Mucosa of rectum (tissue), 2 donors: Measurements from ENCODE around the gene IL9R.
"Not testable (repeated sequence)": the region's sequence is repeated elsewhere in the genome, so short reads cannot be mapped to it uniquely, and the experiment has no call there.

Experiments
- H3K27ac ChIP-seq, 2 donors: one replicate each; pipeline ENCODE4 v1.7.0; 2013; ENCODE audit warnings: inconsistent platforms in 2 of 2, low read depth in 2 of 2, low read length in 2 of 2
- H3K27me3 ChIP-seq, 2 donors: one replicate each; pipeline ENCODE4 v1.7.0; 2013; ENCODE audit warnings: low read length in 2 of 2; ENCODE audit not compliant: control insufficient read depth in 2 of 2, insufficient read depth in 2 of 2
- H3K36me3 ChIP-seq, 2 donors: one replicate each; pipeline ENCODE4 v1.7.0; 2013; ENCODE audit warnings: low read length in 2 of 2; ENCODE audit not compliant: control insufficient read depth in 2 of 2, insufficient read depth in 2 of 2
- H3K4me1 ChIP-seq, 2 donors: one replicate each; pipeline ENCODE4 v1.7.0; 2013; ENCODE audit warnings: low read length in 2 of 2, mild to moderate bottlenecking in 1 of 2; ENCODE audit not compliant: control insufficient read depth in 2 of 2, insufficient read depth in 2 of 2
- H3K4me3 ChIP-seq, 2 donors: one replicate each; pipeline ENCODE4 v1.7.0; 2013; ENCODE audit warnings: low read length in 2 of 2
- H3K9ac ChIP-seq, 2 donors: one replicate each; pipeline ENCODE4 v1.7.0; 2013; ENCODE audit warnings: low read length in 2 of 2, low read depth in 1 of 2, mild to moderate bottlenecking in 1 of 2
- H3K9me3 ChIP-seq, 2 donors: one replicate each; pipeline ENCODE4 v1.7.0; 2013; ENCODE audit warnings: low read length in 2 of 2; ENCODE audit not compliant: control insufficient read depth in 2 of 2
- donor health status: healthy.
- donor health status: Normal muscosa, but diverticular disease.

IL9R gene

GRCh38 chrX:156004740-156005139 lies 7.2 kb downstream of the IL9R start:
- no peak overlapping the region for H3K9ac ChIP-seq
- no peak overlapping the region for H3K4me3 ChIP-seq
- H3K36me3 ChIP-seq, result no peaks in the 10 kb centered on the region
- no peaks in the 10 kb centered on the region for H3K27me3 ChIP-seq
- H3K27ac ChIP-seq, result no peak overlapping the region
- no peaks in the 10 kb centered on the region for H3K9me3 ChIP-seq
- H3K4me1 ChIP-seq, result no peaks in the 10 kb centered on the region

GRCh38 chrX:156005144-156005543 lies 7.6 kb downstream of the IL9R start:
- Histone ChIP-seq H3K4me3 (no peak overlapping the region), H3K27me3 (no peaks in the 10 kb centered on the region), H3K27ac (no peak overlapping the region), H3K36me3 (no peaks in the 10 kb centered on the region), H3K9ac (no peak overlapping the region), H3K9me3 (no peaks in the 10 kb centered on the region), H3K4me1 (no peaks in the 10 kb centered on the region)

GRCh38 chrX:156006468-156006867 lies 9.0 kb downstream of the IL9R start:
- not testable (repeated sequence) for H3K9me3 ChIP-seq, H3K9ac ChIP-seq

GRCh38 chrX:156008379-156008778 lies 10.9 kb downstream of the IL9R start:
- H3K36me3 ChIP-seq, H3K4me3 ChIP-seq, H3K4me1 ChIP-seq, H3K27ac ChIP-seq, H3K9me3 ChIP-seq, H3K27me3 ChIP-seq, H3K9ac ChIP-seq: not testable (repeated sequence)

More at GRCh38 chrX:156006468-156006867, 9.0 kb downstream of the IL9R start:
- not testable (repeated sequence) for H3K27ac ChIP-seq, H3K4me1 ChIP-seq, H3K27me3 ChIP-seq, H3K4me3 ChIP-seq, H3K36me3 ChIP-seq

- no peak overlapping the region for H3K27ac ChIP-seq
- no peaks in the 10 kb centered on the region for H3K9me3 ChIP-seq
- no peaks in the 10 kb centered on the region for H3K4me1 ChIP-seq
- no peak overlapping the region for H3K9ac ChIP-seq
- no peaks in the 10 kb centered on the region for H3K27me3 ChIP-seq
- H3K4me3 ChIP-seq, result no peak overlapping the region
- no peaks in the 10 kb centered on the region for H3K36me3 ChIP-seq
Observed at GRCh38 chrX:156008915-156009314, 11.4 kb downstream of the IL9R start.

- H3K9me3 ChIP-seq, H3K4me3 ChIP-seq, H3K9ac ChIP-seq, H3K27me3 ChIP-seq, H3K27ac ChIP-seq, H3K4me1 ChIP-seq, H3K36me3 ChIP-seq: not testable (repeated sequence)
Observed at GRCh38 chrX:156009691-156010090, 12.2 kb downstream of the IL9R start.

GRCh38 chrX:156013286-156013953 lies 15.9 kb downstream of the IL9R start:
- H3K4me1 ChIP-seq, H3K4me3 ChIP-seq, H3K27me3 ChIP-seq, H3K36me3 ChIP-seq, H3K9ac ChIP-seq, H3K27ac ChIP-seq, H3K9me3 ChIP-seq: not testable (repeated sequence)

- H3K27ac ChIP-seq, H3K9ac ChIP-seq, H3K27me3 ChIP-seq, H3K36me3 ChIP-seq, H3K9me3 ChIP-seq, H3K4me1 ChIP-seq, H3K4me3 ChIP-seq: not testable (repeated sequence)
Observed at GRCh38 chrX:156019846-156020245, 22.4 kb downstream of the IL9R start.

- not testable (repeated sequence) for H3K4me1 ChIP-seq
Observed at GRCh38 chrX:156023002-156023401, 25.5 kb downstream of the IL9R start.

GRCh38 chrX:156024949-156025492 lies 27.5 kb downstream of the IL9R start:
- H3K27ac ChIP-seq, result not testable (repeated sequence)

More at GRCh38 chrX:156023002-156023401, 25.5 kb downstream of the IL9R start:
- not testable (repeated sequence) for H3K27me3 ChIP-seq, H3K27ac ChIP-seq, H3K4me3 ChIP-seq, H3K9ac ChIP-seq, H3K36me3 ChIP-seq, H3K9me3 ChIP-seq

More at GRCh38 chrX:156024949-156025492, 27.5 kb downstream of the IL9R start:
- not testable (repeated sequence) for H3K27me3 ChIP-seq, H3K9ac ChIP-seq, H3K9me3 ChIP-seq, H3K4me1 ChIP-seq, H3K36me3 ChIP-seq, H3K4me3 ChIP-seq
